ENCODE measurements around the gene DUS2. TPM values are rescaled to one million over a fixed set of nuclear protein-coding genes. Genes with fewer than 3 reads are reported as not detected.

The DUS2 gene
- total RNA-seq, 1 experiment from 2014 or later = 27.3 TPM

DNA sequence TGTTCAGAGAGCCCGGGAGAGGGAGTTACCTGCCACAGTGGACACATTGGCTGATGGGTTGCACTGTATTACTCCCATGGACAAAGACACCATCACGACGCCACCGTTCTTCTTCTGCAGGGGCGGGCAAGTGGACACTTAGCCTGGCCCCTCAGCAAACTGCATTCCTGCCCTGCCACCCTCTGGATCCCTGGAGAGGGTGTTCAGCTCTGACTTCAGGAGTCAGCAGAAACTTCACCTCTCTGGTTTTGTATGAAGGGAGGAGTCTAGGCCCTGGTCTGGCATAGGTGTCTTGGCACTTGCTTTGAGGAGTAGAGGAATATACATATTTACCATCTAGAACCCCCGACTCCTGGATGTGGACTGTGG lies 33.1 kb upstream of the DUS2 start:
- Histone ChIP-seq H3K4me2 (ENCODE audit: low read length) (no peak overlapping the region), H3K9me2 (ENCODE audit: insufficient read depth) (no peaks in the 10 kb centered on the region), H3K79me2 (ENCODE audit: insufficient read depth, low read length) (no peaks in the 10 kb centered on the region), H2AFZ (ENCODE audit: low read depth, low read length, poor library complexity, severe bottlenecking) (no peak overlapping the region), H3K27me3 (ENCODE audit: insufficient read depth, low read length) (no peaks in the 10 kb centered on the region), H3K9ac (ENCODE audit: low read length) (no peak overlapping the region), H3K4me3 (replicated peaks in 1 of 2; ENCODE audit: low read depth in 1 of 2, low read length in 2 of 2) (no peak overlapping the region), H4K20me1 (ENCODE audit: insufficient read depth) (no peaks in the 10 kb centered on the region), H3K27ac (ENCODE audit: low read depth, low read length) (no peak overlapping the region), H3K36me3 (ENCODE audit: control insufficient read depth in 1 of 2, insufficient read depth in 2 of 2, low read length in 2 of 2) (no peaks in the 10 kb centered on the region), H3K4me1 (ENCODE audit: control insufficient read depth in 1 of 2, insufficient read depth in 2 of 2, low read length in 2 of 2) (peaks cover 5 to 13% of the 10 kb centered on the region in 2 experiments; a peak in 3 of 4 replicates), H3K9me3 (ENCODE audit: control insufficient read depth in 1 of 2, insufficient read depth in 1 of 2, low read depth in 1 of 2, low read length in 2 of 2) (no peaks in the 10 kb centered on the region)
- RAD21 ChIA-PET (ENCODE audit: low non-redundant PET in 1 of 2, low total read pairs in 2 of 2, uncharacterized antibody in 2 of 2, unreplicated experiment in 2 of 2) = no interaction called here
- intact Hi-C loops (cut with micrococcal nuclease) = no loop called here
- DNase-seq (ENCODE audit: low read depth, low spot score) (no peak), ATAC-seq (no peak)
- TF ChIP-seq ELF1 (IDR thresholded peaks at IDR 0.05; ENCODE audit: borderline replicate concordance, low read depth) = no peak
- TF ChIP-seq FOSL1 (IDR thresholded peaks at IDR 0.05; ENCODE audit: low read depth) = no peak
- TF ChIP-seq EZH2phosphoT487 (IDR thresholded peaks at IDR 0.05; ENCODE audit: borderline replicate concordance) = no peak
- TF ChIP-seq TCF7L2 (IDR thresholded peaks at IDR 0.05; ENCODE audit: borderline replicate concordance, extremely low read depth, insufficient read depth, insufficient read length) = no peak
- no peak for TF ChIP-seq POLR2AphosphoS5 (IDR thresholded peaks at IDR 0.05; ENCODE audit: low read depth, low read length)
- TF ChIP-seq SP1 (IDR thresholded peaks at IDR 0.05; ENCODE audit: low read depth) = no peak
- TF ChIP-seq, protein P1, sequence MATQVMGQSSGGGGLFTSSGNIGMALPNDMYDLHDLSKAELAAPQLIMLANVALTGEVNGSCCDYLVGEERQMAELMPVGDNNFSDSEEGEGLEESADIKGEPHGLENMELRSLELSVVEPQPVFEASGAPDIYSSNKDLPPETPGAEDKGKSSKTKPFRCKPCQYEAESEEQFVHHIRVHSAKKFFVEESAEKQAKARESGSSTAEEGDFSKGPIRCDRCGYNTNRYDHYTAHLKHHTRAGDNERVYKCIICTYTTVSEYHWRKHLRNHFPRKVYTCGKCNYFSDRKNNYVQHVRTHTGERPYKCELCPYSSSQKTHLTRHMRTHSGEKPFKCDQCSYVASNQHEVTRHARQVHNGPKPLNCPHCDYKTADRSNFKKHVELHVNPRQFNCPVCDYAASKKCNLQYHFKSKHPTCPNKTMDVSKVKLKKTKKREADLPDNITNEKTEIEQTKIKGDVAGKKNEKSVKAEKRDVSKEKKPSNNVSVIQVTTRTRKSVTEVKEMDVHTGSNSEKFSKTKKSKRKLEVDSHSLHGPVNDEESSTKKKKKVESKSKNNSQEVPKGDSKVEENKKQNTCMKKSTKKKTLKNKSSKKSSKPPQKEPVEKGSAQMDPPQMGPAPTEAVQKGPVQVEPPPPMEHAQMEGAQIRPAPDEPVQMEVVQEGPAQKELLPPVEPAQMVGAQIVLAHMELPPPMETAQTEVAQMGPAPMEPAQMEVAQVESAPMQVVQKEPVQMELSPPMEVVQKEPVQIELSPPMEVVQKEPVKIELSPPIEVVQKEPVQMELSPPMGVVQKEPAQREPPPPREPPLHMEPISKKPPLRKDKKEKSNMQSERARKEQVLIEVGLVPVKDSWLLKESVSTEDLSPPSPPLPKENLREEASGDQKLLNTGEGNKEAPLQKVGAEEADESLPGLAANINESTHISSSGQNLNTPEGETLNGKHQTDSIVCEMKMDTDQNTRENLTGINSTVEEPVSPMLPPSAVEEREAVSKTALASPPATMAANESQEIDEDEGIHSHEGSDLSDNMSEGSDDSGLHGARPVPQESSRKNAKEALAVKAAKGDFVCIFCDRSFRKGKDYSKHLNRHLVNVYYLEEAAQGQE (IDR thresholded peaks at IDR 0.05; ENCODE audit: low read depth) = no peak
- TF ChIP-seq SRF (IDR thresholded peaks at IDR 0.05; ENCODE audit: low read depth) = no peak
- no peak for TF ChIP-seq EGR1 (IDR thresholded peaks at IDR 0.05; ENCODE audit: low read depth)
- TF ChIP-seq, protein P2, sequence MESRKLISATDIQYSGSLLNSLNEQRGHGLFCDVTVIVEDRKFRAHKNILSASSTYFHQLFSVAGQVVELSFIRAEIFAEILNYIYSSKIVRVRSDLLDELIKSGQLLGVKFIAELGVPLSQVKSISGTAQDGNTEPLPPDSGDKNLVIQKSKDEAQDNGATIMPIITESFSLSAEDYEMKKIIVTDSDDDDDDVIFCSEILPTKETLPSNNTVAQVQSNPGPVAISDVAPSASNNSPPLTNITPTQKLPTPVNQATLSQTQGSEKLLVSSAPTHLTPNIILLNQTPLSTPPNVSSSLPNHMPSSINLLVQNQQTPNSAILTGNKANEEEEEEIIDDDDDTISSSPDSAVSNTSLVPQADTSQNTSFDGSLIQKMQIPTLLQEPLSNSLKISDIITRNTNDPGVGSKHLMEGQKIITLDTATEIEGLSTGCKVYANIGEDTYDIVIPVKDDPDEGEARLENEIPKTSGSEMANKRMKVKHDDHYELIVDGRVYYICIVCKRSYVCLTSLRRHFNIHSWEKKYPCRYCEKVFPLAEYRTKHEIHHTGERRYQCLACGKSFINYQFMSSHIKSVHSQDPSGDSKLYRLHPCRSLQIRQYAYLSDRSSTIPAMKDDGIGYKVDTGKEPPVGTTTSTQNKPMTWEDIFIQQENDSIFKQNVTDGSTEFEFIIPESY (IDR thresholded peaks at IDR 0.05; ENCODE audit: extremely low read depth, insufficient replicate concordance, low read length) = no peak
- TF ChIP-seq JUND (IDR thresholded peaks at IDR 0.05) = no peak
- no peak for TF ChIP-seq RAD21 (IDR thresholded peaks at IDR 0.05; ENCODE audit: low read depth)
- TF ChIP-seq, protein P3, sequence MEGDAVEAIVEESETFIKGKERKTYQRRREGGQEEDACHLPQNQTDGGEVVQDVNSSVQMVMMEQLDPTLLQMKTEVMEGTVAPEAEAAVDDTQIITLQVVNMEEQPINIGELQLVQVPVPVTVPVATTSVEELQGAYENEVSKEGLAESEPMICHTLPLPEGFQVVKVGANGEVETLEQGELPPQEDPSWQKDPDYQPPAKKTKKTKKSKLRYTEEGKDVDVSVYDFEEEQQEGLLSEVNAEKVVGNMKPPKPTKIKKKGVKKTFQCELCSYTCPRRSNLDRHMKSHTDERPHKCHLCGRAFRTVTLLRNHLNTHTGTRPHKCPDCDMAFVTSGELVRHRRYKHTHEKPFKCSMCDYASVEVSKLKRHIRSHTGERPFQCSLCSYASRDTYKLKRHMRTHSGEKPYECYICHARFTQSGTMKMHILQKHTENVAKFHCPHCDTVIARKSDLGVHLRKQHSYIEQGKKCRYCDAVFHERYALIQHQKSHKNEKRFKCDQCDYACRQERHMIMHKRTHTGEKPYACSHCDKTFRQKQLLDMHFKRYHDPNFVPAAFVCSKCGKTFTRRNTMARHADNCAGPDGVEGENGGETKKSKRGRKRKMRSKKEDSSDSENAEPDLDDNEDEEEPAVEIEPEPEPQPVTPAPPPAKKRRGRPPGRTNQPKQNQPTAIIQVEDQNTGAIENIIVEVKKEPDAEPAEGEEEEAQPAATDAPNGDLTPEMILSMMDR (IDR thresholded peaks at IDR 0.05 in 2 of 3, conservative IDR thresholded peaks at IDR 0.05 in 1 of 3; ENCODE audit: borderline replicate concordance in 1 of 3, insufficient read depth in 1 of 3, low read depth in 2 of 3, low read length in 2 of 3) = no peak
- TF ChIP-seq ZFX (IDR thresholded peaks at IDR 0.05) = no peak
- TF ChIP-seq, protein P4, sequence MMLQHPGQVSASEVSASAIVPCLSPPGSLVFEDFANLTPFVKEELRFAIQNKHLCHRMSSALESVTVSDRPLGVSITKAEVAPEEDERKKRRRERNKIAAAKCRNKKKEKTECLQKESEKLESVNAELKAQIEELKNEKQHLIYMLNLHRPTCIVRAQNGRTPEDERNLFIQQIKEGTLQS (IDR thresholded peaks at IDR 0.05) = no peak
- BruUV-seq (replicated peaks) = no TSS peak
- CTCF ChIA-PET = no interaction called here
- POLR2A ChIA-PET = no interaction called here

Measured in HCT116 (cell line).